ENCODE measurements around the gene ATP9A. TPM values are rescaled to one million over a fixed set of nuclear protein-coding genes. Genes with fewer than 3 reads are reported as not detected.

ATP9A gene
- polyA plus RNA-seq, 3 donors: 0.04 TPM; not detected in 2

DNA sequence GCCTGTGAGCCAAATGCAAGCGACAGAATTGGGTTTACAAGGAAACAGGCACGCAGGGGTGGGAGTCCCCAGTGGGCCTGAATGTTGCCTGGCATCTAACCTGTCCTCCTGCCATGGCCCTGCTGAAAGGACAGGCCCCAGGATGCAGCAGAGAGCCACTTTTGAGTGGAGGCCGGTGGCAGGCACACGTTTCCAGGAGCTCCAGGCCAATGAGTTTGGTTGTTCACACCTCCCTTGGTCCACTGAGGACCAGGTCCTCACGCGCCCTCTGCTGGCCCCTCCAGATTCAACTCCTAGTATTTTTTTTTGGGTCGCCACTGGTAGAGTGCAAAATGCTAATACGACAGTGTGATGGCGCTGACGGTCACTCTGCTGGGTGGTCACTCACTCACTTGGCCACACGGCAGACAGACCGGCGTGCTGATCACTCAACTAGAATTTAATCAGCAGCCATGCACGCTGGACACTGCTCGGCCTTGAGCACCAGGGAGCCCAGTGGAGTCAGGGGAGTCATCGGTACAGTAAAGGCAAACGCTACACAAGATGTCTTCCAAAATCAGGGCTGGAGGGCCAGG, 143.9 kb downstream of the ATP9A start:
- intact Hi-C loops (cut with micrococcal nuclease): loop anchor here (10.0 kb wide), 1 partner anchor 639 kb away; no protein-coding TSS in a partner anchor
- H3K27me3 ChIP-seq (ENCODE audit: control insufficient read depth in 2 of 2, insufficient read depth in 2 of 2, low read length in 2 of 2): no peaks in the 10 kb centered on the region
- 77% methylated on average over 17 of the region's 17 CpGs for WGBS (ENCODE audit: insufficient coverage)
- H3K36me3 Mint-ChIP-seq: peaks cover 4 to 5% of the 10 kb centered on the region in 2 donors
- no peak overlapping the region for H3K4me3 Mint-ChIP-seq
- no peaks in the 10 kb centered on the region for H4K20me1 ChIP-seq (ENCODE audit: insufficient read depth, low read length)
- H3K4me3 ChIP-seq (replicated peaks in 1 of 3; ENCODE audit: low read depth in 2 of 3, low read length in 3 of 3): no peak overlapping the region
- H3K27me3 Mint-ChIP-seq (ENCODE audit: low read depth in 3 of 3): peaks cover 12 to 24% (median 15%) of the 10 kb centered on the region in 3 donors
- TF ChIP-seq CTCF (IDR thresholded peaks at IDR 0.05): peak; percentile 84
- no peaks in the 10 kb centered on the region for H3K9me3 ChIP-seq (replicated peaks in 1 of 2; ENCODE audit: control insufficient read depth in 1 of 2, insufficient read depth in 1 of 2, low read length in 2 of 2)
- no peak overlapping the region for H3K9ac ChIP-seq (ENCODE audit: insufficient read depth, low read length, poor library complexity, severe bottlenecking)
- no peak overlapping the region for H2AFZ ChIP-seq (ENCODE audit: insufficient read depth, low read depth, low read length, poor library complexity, severe bottlenecking)
- H3K27ac ChIP-seq (ENCODE audit: low read depth in 1 of 2, low read length in 2 of 2): no peak overlapping the region
- H3K4me2 ChIP-seq (replicated peaks; ENCODE audit: extremely low read depth, low read length, poor library complexity, severe bottlenecking): no peak overlapping the region
- DNase-seq: peak; percentile 28 to 47 (median 35)
- H3K9me3 Mint-ChIP-seq: peaks cover 0 to 7% (median 0%) of the 10 kb centered on the region in 7 donors
- H3K4me1 ChIP-seq (ENCODE audit: control insufficient read depth in 1 of 2, insufficient read depth in 2 of 2, low read length in 2 of 2): peaks cover 5 to 9% of the 10 kb centered on the region in 2 donors
- H3K4me1 Mint-ChIP-seq: peaks cover 19% of the 10 kb centered on the region
- H3K79me2 ChIP-seq (ENCODE audit: insufficient read depth, low read length): no peaks in the 10 kb centered on the region
- peak overlapping the region in 1 of 7 donors; percentile 16 for H3K27ac Mint-ChIP-seq
- H3K36me3 ChIP-seq (replicated peaks in 1 of 2; ENCODE audit: control insufficient read depth in 1 of 2, insufficient read depth in 2 of 2, low read length in 2 of 2): no peaks in the 10 kb centered on the region

DNA sequence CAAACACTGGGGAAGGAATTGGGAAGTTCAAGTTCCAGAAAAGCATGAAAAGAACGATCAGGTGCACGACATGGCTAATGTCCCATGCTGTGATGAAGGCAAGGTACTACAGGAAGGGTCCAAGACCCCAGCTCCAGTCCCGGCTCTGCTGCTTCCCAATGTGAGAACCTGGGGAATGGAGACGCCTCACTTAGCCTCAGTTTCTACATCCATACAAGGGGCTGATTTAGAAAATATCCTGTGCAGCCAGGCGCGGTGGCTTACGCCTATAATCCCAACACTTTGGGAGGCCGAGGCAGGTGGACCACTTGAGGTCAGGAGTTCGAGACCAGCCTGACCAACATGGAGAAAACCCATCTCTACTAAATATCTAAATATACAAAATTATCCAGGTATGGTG, 144.9 kb downstream of the ATP9A start:
- intact Hi-C loops (cut with micrococcal nuclease): loop anchor here (10.0 kb wide), 1 partner anchor 638 kb away; no protein-coding TSS in a partner anchor
- Mint-ChIP-seq H3K4me3 (no peak overlapping the region), H3K36me3 (no peaks in the 10 kb centered on the region), H3K9me3 (peaks cover 0 to 1% (median 0%) of the 10 kb centered on the region in 7 donors), H3K4me1 (peaks cover 9% of the 10 kb centered on the region), H3K27ac (no peak overlapping the region), H3K27me3 (ENCODE audit: low read depth in 3 of 3) (peaks cover 10 to 16% (median 10%) of the 10 kb centered on the region in 3 donors)
- no peak overlapping the region for H2AFZ ChIP-seq (ENCODE audit: insufficient read depth, low read depth, low read length, poor library complexity, severe bottlenecking)
- no peaks in the 10 kb centered on the region for H3K4me1 ChIP-seq (ENCODE audit: control insufficient read depth in 1 of 2, insufficient read depth in 2 of 2, low read length in 2 of 2)
- no peak overlapping the region for H3K4me3 ChIP-seq (replicated peaks in 1 of 3; ENCODE audit: low read depth in 2 of 3, low read length in 3 of 3)
- no peak overlapping the region for H3K4me2 ChIP-seq (replicated peaks; ENCODE audit: extremely low read depth, low read length, poor library complexity, severe bottlenecking)
- no peaks in the 10 kb centered on the region for H3K9me3 ChIP-seq (replicated peaks in 1 of 2; ENCODE audit: control insufficient read depth in 1 of 2, insufficient read depth in 1 of 2, low read length in 2 of 2)
- H3K79me2 ChIP-seq (ENCODE audit: insufficient read depth, low read length): no peaks in the 10 kb centered on the region
- no peaks in the 10 kb centered on the region for H3K36me3 ChIP-seq (replicated peaks in 1 of 2; ENCODE audit: control insufficient read depth in 1 of 2, insufficient read depth in 2 of 2, low read length in 2 of 2)
- TF ChIP-seq CTCF (IDR thresholded peaks at IDR 0.05): no peak
- H3K27ac ChIP-seq (ENCODE audit: low read depth in 1 of 2, low read length in 2 of 2): no peak overlapping the region
- H4K20me1 ChIP-seq (ENCODE audit: insufficient read depth, low read length): no peaks in the 10 kb centered on the region
- H3K9ac ChIP-seq (ENCODE audit: insufficient read depth, low read length, poor library complexity, severe bottlenecking): no peak overlapping the region
- 89% methylated on average over 4 of the region's 9 CpGs for WGBS (ENCODE audit: insufficient coverage)
- no peak for DNase-seq
- H3K27me3 ChIP-seq (ENCODE audit: control insufficient read depth in 2 of 2, insufficient read depth in 2 of 2, low read length in 2 of 2): no peaks in the 10 kb centered on the region
